Measurements from ENCODE around the gene ARHGAP19. TPM values are rescaled to one million over a fixed set of nuclear protein-coding genes. Genes with fewer than 3 reads are reported as not detected.

ARHGAP19 gene
- total and polyA plus RNA-seq, 9 of the 15 experiments (the other 6 are each of a cell fraction or from before 2014, with no cell fraction given): 14.8 to 49.5 (median 26.8) TPM

DNA sequence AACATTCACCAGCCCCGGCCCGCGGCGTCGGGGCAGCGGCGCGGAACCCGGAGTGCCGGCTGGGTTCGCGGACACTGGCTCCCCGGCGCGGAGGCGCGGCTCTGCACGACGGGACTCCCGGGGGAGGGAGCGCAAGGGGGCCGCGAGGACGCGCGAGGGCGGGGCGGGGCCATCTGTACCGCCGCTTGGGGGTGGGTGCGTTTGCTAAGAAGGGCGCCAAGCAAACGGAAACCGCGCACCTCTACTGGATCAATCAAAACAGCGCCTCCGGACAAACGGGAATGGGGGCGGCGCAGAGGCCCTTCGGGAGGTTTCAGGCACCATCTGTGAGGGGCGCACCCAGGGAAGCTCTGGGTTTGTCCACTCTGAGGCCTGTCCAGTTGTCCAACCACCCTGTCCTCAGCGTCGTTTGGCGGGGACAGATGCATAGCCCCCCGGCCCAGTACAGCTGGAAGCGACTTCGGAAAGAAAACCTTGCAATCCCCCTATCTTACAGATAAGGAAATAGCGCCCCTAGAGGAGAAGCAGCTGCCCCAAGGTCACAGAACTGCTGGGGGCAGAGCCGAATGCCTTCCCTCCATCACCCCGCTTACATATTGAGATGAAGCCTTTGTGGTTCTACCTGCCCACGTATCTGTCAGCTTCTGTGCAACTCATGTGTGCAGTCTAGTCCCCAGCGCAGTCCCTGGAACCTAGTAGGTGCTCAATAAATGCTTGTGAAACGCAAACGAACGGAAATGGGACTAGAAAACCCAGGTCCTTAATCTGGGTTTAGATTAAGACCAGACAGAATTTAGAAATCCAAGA is 96.0 kb downstream of the ARHGAP19 start (continued):
- TF ChIP-seq, protein P1, sequence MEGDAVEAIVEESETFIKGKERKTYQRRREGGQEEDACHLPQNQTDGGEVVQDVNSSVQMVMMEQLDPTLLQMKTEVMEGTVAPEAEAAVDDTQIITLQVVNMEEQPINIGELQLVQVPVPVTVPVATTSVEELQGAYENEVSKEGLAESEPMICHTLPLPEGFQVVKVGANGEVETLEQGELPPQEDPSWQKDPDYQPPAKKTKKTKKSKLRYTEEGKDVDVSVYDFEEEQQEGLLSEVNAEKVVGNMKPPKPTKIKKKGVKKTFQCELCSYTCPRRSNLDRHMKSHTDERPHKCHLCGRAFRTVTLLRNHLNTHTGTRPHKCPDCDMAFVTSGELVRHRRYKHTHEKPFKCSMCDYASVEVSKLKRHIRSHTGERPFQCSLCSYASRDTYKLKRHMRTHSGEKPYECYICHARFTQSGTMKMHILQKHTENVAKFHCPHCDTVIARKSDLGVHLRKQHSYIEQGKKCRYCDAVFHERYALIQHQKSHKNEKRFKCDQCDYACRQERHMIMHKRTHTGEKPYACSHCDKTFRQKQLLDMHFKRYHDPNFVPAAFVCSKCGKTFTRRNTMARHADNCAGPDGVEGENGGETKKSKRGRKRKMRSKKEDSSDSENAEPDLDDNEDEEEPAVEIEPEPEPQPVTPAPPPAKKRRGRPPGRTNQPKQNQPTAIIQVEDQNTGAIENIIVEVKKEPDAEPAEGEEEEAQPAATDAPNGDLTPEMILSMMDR (IDR thresholded peaks at IDR 0.05 in 2 of 3, conservative IDR thresholded peaks at IDR 0.05 in 1 of 3; ENCODE audit: insufficient read depth in 2 of 3, low read depth in 1 of 3, low read length in 3 of 3): peak; percentile 73 to 82 (median 74)
- TF ChIP-seq ZNF282 (CRISPR knock-in tag; IDR thresholded peaks at IDR 0.05) (no peak), NR4A1 (CRISPR knock-in tag; IDR thresholded peaks at IDR 0.05) (no peak), NR4A1 (tag; IDR thresholded peaks at IDR 0.05) (no peak), SRF (CRISPR knock-in tag; IDR thresholded peaks at IDR 0.05) (no peak), ZNF224 (CRISPR knock-in tag; IDR thresholded peaks at IDR 0.05) (no peak)
- TF ChIP-seq, protein P2, sequence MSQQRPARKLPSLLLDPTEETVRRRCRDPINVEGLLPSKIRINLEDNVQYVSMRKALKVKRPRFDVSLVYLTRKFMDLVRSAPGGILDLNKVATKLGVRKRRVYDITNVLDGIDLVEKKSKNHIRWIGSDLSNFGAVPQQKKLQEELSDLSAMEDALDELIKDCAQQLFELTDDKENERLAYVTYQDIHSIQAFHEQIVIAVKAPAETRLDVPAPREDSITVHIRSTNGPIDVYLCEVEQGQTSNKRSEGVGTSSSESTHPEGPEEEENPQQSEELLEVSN (IDR thresholded peaks at IDR 0.05; ENCODE audit: borderline replicate concordance in 1 of 2, extremely low read depth in 1 of 2, insufficient read depth in 1 of 2, insufficient read length in 1 of 2, low read depth in 1 of 2, low read length in 1 of 2, poor library complexity in 1 of 2, severe bottlenecking in 1 of 2): peak in 1 of 2 experiments; percentile 15
- TF ChIP-seq, protein P3, sequence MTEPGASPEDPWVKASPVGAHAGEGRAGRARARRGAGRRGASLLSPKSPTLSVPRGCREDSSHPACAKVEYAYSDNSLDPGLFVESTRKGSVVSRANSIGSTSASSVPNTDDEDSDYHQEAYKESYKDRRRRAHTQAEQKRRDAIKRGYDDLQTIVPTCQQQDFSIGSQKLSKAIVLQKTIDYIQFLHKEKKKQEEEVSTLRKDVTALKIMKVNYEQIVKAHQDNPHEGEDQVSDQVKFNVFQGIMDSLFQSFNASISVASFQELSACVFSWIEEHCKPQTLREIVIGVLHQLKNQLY (CRISPR knock-in tag; conservative IDR thresholded peaks at IDR 0.05): no peak

Data from K562 (cell line).